A673 (cell line): ENCODE results near the gene ITPR1. TPM values are rescaled to one million over a fixed set of nuclear protein-coding genes. Genes with fewer than 3 reads are reported as not detected.

Experiments
- BruUV-seq: library from RNA; stranded (reverse); fragments of 400-500 nt; replicated peaks from 2 replicates; lab custom pipeline; 2021; lab: Mats Ljungman, UMichigan
- CTCF ChIA-PET: fragments of 300-600 bp; sonication (Branson Sonifier 250); formaldehyde crosslinking; loops from one replicate; lab custom pipeline; 2022; ENCODE audit warnings: antibody characterized with exemption; lab: Charles Lee
- POLR2A ChIA-PET: fragments of 300-600 bp; sonication (Branson Sonifier 250); formaldehyde crosslinking; loops from one replicate; lab custom pipeline; 2022; ENCODE audit warnings: antibody characterized with exemption; ENCODE audit not compliant: low non-redundant PET; lab: Charles Lee
- DNase-seq: peaks from one replicate; pipeline ENCODE4 v3.0.0-alpha.2; 2015; ENCODE audit warnings: low spot score
- H3K27ac ChIP-seq: fragments of 200-600 bp; sonication (generic); 2 replicates; pipeline ENCODE4 v1.5.1; 2016; ENCODE audit warnings: mixed run types, low read depth, mild to moderate bottlenecking, mixed read lengths, antibody characterized with exemption, low read length; ENCODE audit not compliant: poor library complexity, severe bottlenecking
- H3K27me3 ChIP-seq: fragments of 200-600 bp; sonication (generic); replicated peaks from 2 replicates; pipeline ENCODE4 v1.6.1; 2017; ENCODE audit warnings: mixed run types, low read depth, mild to moderate bottlenecking, mixed read lengths, antibody characterized with exemption, low read length; ENCODE audit not compliant: insufficient read depth, poor library complexity
- H3K36me3 ChIP-seq: fragments of 200-600 bp; sonication (generic); 2 replicates; pipeline ENCODE4 v1.6.1; 2016; ENCODE audit warnings: mixed run types, mild to moderate bottlenecking, mixed read lengths, antibody characterized with exemption, low read length; ENCODE audit not compliant: insufficient read depth, poor library complexity, severe bottlenecking
- H3K4me1 ChIP-seq: fragments of 200-600 bp; sonication (generic); 2 replicates; pipeline ENCODE4 v1.6.1; 2017; ENCODE audit warnings: mixed run types, mild to moderate bottlenecking, mixed read lengths, antibody characterized with exemption, low read length; ENCODE audit not compliant: insufficient read depth, poor library complexity, severe bottlenecking
- H3K4me3 ChIP-seq: fragments of 200-600 bp; sonication (generic); 2 replicates; pipeline ENCODE4 v1.5.1; 2016; ENCODE audit warnings: low read depth, mixed run types, mild to moderate bottlenecking, mixed read lengths, low read length; ENCODE audit not compliant: poor library complexity, severe bottlenecking
- H3K9me3 ChIP-seq: fragments of 200-600 bp; sonication (generic); 2 replicates; pipeline ENCODE4 v1.6.1; 2016; ENCODE audit warnings: mixed run types, low read depth, mild to moderate bottlenecking, mixed read lengths, antibody characterized with exemption, low read length; ENCODE audit not compliant: poor library complexity, severe bottlenecking
- EZH2 ChIP-seq: fragments of 200-600 bp; sonication (generic); IDR thresholded peaks from 2 replicates; pipeline ENCODE4 v1.6.1; 2017; ENCODE audit warnings: borderline replicate concordance, low read depth, mild to moderate bottlenecking, mixed read lengths, antibody characterized with exemption, low read length; ENCODE audit not compliant: poor library complexity, severe bottlenecking
- intact Hi-C: fragments of 100-400 bp; cut with micrococcal nuclease; formaldehyde crosslinking; loops from one replicate; pipeline ENCODE4 v1.10.0; 2022; ENCODE audit not compliant: unreplicated experiment
- total RNA-seq: library from RNA; stranded (reverse); gene quantifications from 2 replicates; pipeline ENCODE4 v1.2.3, GENCODE V29; 2021
- TF ChIP-seq, protein P1 (sequence below): fragments of 300-800, 200-600 bp; sonication (generic); conservative IDR thresholded peaks from 2 replicates; pipeline ENCODE4 v1.5.1; 2017; ENCODE audit warnings: low read depth, mild to moderate bottlenecking, antibody characterized with exemption, low read length, moderate library complexity, mixed read lengths

ITPR1 gene
- total RNA-seq, 1 experiment from 2014 or later = 8.6 TPM

DNA sequence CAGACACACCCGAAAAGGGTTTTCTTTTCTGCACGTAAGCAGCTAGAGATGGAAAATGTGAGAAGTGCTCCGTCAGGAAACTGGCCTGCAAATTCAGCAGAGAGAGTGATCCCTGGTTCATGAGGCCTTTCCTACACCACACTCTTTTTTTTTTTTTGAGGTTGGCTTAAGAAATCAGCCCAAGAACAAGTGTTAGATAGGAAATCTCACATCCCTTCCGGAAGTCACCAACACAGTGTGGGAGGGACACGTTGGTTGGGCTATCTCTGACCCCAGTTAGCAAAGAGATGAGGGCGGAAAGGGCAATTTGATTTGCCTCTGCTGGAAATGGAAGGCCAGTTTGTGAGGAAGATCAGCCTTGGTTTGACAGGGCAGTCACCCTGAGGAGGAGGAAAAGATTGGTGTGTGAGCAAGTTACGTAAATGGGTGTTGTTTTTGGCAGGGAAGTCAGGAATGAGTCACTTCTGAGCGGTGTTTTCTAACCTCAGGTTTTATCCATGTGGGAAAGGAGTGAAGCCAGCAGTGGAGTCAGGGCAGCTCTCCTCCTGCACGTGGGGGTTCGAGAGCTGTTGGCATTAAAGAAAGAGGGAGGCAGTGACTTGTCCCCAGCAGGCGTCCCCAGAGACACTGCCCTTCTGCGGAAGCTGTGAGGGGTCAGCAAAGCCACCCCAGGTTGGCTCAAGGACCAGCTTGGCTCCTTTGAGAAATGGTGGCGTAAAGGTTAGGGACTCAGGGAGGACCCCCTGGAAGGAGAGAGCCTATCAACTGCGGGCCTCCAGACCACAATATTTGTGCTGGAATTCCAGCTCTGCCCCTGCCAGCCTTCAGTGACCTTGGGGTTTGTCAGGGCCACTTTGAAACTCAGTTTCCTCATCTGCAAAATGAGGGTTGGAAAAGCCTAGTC is 248.5 kb downstream of the ITPR1 start:
- BruUV-seq = no TSS peak
- DNase-seq = no peak
- no peak for TF ChIP-seq EZH2
- TF ChIP-seq, protein P1, sequence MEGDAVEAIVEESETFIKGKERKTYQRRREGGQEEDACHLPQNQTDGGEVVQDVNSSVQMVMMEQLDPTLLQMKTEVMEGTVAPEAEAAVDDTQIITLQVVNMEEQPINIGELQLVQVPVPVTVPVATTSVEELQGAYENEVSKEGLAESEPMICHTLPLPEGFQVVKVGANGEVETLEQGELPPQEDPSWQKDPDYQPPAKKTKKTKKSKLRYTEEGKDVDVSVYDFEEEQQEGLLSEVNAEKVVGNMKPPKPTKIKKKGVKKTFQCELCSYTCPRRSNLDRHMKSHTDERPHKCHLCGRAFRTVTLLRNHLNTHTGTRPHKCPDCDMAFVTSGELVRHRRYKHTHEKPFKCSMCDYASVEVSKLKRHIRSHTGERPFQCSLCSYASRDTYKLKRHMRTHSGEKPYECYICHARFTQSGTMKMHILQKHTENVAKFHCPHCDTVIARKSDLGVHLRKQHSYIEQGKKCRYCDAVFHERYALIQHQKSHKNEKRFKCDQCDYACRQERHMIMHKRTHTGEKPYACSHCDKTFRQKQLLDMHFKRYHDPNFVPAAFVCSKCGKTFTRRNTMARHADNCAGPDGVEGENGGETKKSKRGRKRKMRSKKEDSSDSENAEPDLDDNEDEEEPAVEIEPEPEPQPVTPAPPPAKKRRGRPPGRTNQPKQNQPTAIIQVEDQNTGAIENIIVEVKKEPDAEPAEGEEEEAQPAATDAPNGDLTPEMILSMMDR = no peak
- Histone ChIP-seq H3K27ac (peak overlapping the region; percentile 59), H3K9me3 (no peaks in the 10 kb centered on the region), H3K4me1 (peaks cover 26% of the 10 kb centered on the region), H3K36me3 (no peaks in the 10 kb centered on the region), H3K4me3 (no peak overlapping the region), H3K27me3 (no peaks in the 10 kb centered on the region)
- ChIA-PET CTCF (no interaction called here), POLR2A (no interaction called here)
- intact Hi-C loops = no loop called here

DNA sequence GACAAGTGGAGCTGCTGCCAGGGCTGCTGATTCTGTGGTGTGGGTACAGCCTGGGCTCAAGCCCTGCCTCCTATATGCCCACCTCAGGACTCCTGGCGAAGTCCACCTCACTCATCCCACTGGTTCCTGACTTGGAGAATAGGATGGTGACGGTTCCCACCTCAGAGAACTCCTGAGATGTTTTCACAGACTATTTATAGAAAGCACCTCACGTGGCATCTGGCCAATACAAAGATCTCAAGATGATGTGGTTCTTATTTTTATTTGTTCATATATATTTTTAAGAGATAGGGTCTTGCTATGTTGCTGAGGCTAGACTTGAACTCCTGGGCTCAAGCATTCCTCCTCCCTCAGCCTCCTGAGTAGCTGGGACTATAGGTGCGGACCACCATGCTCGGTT is 249.2 kb downstream of the ITPR1 start:
- intact Hi-C loops = no loop called here
- POLR2A ChIA-PET = no interaction called here
- H3K9me3 ChIP-seq = no peaks in the 10 kb centered on the region
- no peaks in the 10 kb centered on the region for H3K27me3 ChIP-seq
- H3K4me1 ChIP-seq = peaks cover 20% of the 10 kb centered on the region
- no peaks in the 10 kb centered on the region for H3K36me3 ChIP-seq
- no TSS peak for BruUV-seq
- DNase-seq = no peak
- TF ChIP-seq EZH2 = no peak
- TF ChIP-seq, protein P1 = no peak
- peak overlapping the region; percentile 34 for H3K27ac ChIP-seq
- CTCF ChIA-PET = no interaction called here
- no peak overlapping the region for H3K4me3 ChIP-seq

DNA sequence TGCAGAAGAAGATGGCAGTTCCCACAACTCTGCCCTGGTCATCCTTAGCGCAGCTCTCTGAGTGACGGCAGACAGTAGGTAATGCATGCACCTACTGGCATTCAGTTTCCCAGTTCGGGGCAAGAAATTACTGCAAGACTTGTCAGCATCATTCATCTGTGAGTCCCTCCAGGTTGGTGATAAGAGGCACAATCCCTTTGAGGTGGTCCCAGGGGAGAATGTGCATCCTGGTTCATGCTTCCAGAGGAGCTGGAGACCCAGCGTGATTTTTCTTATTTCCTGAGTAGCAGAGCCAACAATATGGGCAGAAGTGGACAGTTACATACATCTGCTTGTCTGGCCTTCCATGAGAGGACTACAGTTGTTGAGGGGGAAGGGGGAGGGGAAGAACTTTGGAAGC is 250.2 kb downstream of the ITPR1 start:
- POLR2A ChIA-PET = no interaction called here
- H3K9me3 ChIP-seq = no peaks in the 10 kb centered on the region
- no peaks in the 10 kb centered on the region for H3K36me3 ChIP-seq
- no peak for DNase-seq
- no peaks in the 10 kb centered on the region for H3K27me3 ChIP-seq
- CTCF ChIA-PET = no interaction called here
- intact Hi-C loops = no loop called here
- BruUV-seq = no TSS peak
- H3K4me3 ChIP-seq = no peak overlapping the region
- peaks cover 20% of the 10 kb centered on the region for H3K4me1 ChIP-seq
- TF ChIP-seq EZH2 = no peak
- TF ChIP-seq, protein P1 = no peak
- no peak overlapping the region for H3K27ac ChIP-seq
